Stimulated activated CD8-positive, alpha-beta memory T cell treated with anti-CD3 and anti-CD28 coated beads, Interleukin-12 subunit alpha, Interleukin-12 subunit beta, amount 100 ng/mL, for 24 hours (primary cell): ENCODE data around the gene OR6J1.
"Not testable (repeated sequence)": the region's sequence is repeated elsewhere in the genome, so short reads cannot be mapped to it uniquely, and the experiment has no call there.

Experiments
- DNase-seq: peaks from one replicate; pipeline ENCODE4 v3.0.0-alpha.2; 2020; ENCODE audit errors: extremely low read depth

Gene OR6J1

DNA sequence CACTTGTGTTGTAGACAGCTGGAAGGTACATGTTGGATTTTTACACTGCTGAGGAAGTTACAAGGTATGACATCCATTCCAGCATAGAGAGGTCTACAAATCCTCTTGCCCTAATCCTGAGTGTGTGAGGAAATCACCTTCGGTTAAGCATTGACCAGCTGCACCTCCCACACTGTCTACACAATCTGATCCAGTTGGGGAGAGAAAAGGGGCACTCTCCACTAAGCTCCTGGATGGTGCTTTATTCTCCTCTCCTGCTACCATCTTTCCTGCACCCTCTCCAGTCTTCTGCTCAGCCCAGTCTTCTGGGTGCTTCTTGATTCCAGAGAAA is at the start of gene OR6J1:
Gene OR6J1, minus strand, starts transcription at position 48 of the 331 bp plus-strand sequence. CDS start 9,541 bp downstream, outside the sequence.
- no peak for DNase-seq

DNA sequence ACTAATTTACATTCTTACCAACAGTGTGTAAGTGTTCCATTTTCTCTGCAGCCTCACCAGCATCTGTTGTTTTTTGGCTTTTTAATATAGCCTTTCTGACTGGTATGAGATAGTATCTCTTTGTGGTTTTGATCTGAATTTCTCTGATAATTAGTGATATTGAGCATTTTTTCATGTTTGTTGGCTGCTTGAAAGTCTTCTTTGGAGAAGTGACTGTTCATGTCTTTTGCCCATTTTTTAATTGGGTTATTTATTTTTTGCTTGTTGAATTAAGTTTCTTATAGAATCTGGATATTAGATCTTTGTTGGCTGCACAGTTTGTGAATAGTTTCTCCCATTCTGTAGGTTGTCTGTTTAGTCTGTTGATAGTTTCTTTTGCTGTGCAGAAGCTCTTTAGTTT is 48.0 kb upstream of the OR6J1 start:
- DNase-seq = no peak

DNA sequence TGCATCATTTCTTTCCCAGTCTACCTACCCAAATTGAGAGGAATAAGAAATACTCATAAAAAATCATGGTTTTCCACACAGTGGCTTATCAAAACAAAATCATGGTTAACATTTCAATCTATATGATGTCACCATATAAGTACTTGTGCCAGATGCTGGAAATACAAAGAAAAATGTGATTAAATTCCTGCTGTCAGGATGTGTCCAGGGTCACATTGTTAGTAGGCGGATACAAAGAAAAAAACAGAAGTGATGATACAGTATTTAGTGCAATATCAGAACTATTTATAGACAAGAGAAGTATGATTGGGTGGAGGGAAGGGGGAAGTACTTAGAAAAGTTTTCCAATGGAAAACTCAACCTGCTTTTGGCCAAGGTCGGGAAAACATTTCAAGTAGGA is 47.0 kb upstream of the OR6J1 start:
- DNase-seq = no peak

DNA sequence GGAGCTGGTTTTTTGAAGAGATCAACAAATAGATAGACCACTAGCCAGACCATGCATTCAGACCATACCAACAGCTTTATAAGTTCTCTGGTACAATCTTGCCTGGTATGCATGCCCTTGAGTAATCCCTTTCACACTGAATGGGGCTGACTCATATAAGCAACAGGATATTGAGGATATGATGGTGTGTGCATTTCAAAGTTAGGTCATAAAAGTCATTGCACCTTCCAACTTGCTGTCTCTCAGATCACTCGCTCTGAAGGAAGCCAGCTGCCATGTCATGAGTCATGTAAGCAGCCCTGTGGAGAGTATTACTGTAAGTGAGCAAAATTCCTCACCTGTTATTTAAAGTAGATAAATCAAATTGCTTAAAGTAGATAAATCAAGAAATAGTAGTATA is 45.0 kb upstream of the OR6J1 start:
- no peak for DNase-seq

DNA sequence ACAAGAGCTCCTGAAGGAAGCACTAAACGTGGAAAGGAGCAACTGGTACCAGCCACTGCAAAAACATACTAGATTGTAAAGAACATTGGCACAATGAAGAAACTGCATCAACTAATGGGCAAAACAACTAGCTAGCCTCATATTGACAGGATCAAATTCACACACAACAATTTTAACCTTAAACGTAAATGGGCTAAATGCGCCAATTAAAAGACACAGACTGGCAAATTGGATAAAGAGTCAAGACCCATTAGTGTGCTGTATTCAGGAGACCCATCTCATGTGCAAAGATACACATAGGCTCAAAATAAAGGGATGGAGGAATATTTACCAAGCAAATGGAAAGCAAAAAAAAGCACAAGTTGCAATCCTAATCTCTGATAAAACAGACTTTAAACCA is 43.8 kb upstream of the OR6J1 start:
- DNase-seq = not testable (repeated sequence)

DNA sequence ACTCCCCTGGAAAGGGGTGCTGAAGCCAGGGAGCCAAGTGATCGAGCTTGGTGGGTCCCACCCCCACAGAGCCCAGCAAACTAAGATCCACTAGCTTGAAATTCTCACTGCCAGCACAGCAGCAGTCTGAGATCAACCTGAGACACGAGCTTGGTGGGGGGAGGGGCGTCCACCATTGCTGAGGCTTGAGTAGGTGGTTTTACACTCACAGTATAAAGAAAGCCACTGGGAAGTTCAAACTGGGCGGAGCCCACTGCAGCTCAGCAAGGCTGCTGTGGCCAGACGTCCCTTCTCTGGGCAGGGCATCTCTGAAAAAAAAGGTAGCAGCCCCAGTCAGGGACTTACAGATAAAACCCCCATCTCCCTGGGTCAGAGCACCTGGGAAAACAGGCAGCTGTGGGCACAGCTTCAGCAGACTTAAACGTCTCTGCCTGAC is 42.0 kb upstream of the OR6J1 start:
- not testable (repeated sequence) for DNase-seq

DNA sequence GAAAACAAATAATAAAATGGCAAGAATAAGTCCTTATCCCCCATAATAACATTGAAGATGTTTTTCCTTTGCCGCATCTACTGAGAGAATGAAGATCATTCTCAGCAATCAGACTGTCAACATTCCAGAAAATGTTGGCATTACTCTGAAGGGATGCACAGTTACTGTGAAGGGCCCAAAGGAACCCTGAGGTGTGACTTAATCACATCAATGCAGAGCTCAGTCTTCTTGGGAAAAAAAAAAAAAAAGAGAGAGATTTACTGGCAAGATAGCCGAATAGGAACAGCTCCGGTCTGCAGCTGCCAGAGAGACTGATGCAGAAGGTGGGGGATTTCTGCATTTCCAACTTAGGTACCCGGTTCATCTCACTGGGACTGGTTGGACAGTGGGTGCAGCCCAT is 41.3 kb upstream of the OR6J1 start:
- DNase-seq = no peak

DNA sequence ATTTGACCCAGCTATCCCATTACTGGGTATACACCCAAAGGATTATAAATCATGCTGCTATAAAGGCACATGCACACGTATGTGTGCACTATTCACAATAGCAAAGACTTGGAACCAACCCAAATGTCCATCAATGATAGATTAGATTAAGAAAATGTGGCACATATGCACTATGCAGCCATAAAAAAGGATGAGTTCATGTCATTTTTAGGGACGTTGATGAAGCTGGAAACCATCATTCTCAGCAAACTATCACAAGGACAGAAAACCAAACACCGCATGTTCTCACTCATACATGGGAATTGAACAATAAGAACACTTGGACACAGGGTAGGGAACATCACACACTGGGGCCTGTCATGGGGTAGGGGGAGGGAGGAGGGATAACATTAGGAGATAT is 39.3 kb upstream of the OR6J1 start:
- DNase-seq = not testable (repeated sequence)

DNA sequence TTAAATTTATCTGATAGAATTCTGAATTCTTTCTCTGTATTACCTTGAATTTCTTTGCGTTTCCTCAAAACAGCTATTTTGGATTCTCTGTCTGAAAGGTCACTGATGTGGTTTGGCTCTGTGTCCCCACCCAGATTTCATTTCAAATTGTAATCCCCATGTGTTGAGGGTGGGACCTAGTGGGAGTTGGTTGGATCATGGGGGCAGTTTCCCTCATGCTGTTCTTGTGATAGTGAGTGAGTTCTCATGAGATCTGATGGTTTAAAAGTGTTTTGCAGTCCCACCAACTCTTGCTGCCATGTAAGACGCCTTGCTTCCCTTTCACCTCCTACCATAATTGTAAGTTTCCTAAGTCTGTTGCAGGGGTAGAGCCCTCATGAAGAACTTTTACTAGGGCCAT is 34.1 kb upstream of the OR6J1 start:
- no peak for DNase-seq

DNA sequence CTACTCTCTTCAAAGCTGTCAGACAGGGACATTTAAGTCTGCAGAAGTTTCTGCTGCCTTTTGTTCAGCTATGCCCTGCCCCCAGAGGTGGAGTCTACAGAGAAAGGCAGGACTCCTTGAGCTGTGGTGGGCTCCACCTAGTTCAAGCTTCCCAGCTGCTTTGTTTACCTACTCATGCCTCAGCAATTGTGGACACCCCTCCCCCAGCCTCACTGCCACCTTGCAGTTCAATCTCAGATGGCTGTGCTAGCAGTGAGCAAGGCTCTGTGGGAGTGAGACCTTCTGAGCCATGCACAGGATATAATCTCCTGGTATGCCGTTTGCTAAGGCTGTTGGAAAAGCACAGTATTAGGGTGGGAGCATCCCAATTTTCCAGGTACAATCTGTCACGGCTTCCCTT is 33.4 kb upstream of the OR6J1 start:
- DNase-seq = not testable (repeated sequence)

DNA sequence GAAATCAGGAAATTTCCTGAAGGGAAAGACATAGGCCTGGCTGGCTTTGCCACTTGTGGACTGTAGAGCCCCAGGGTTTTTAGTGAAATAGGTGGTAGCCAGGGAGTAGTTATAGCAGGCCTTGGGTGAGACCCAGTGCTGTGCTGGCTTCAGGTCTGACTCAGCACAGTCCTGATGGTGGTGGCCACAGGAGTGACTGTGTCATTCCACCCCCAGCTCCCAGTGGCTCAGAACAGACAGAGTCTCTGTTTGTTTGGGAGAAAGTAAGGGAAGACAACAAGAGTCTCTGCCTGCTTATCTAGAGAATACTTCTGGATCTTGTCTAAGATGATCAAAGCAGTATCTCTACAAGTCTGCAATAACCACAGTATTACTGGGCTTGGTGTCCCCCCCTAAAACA is 27.5 kb upstream of the OR6J1 start:
- DNase-seq = no peak

DNA sequence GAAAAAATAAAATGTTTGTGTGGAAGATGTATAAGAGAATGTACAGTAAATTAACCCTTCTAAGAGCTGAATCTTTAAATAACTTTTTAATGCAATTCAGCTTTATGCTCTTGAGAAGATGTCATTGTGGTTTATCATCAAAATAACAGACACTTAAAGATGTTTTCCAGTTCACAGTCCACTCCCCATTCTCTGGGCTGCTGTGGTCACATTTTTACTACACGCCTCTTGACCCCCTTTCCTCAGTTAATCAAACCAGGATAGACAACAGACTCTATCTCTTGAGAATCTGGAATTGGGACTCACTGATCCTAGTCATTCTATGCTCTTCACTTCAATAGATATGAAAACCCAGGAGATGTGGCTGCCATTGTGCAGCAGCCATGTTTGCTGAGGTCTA is 24.7 kb upstream of the OR6J1 start:
- DNase-seq = no peak

DNA sequence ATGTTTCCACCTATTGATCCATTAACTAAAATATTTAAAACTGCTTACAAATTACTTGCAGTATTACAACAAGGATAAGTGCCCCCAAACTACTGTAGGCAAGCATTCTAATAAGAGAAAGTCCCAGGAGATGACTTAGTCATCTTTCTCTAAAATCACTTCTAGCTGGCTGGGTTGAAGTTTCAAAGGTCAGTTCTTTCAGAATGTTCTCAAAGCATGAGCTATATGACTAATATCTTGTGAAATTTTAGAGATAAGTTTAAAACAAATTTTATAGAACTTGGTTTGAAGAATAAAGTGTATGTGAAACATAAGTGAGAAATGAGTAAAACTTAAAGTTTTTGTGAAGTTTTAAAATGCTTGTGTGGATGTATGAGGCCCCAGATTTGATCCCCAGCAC is 24.3 kb upstream of the OR6J1 start:
- DNase-seq = no peak

DNA sequence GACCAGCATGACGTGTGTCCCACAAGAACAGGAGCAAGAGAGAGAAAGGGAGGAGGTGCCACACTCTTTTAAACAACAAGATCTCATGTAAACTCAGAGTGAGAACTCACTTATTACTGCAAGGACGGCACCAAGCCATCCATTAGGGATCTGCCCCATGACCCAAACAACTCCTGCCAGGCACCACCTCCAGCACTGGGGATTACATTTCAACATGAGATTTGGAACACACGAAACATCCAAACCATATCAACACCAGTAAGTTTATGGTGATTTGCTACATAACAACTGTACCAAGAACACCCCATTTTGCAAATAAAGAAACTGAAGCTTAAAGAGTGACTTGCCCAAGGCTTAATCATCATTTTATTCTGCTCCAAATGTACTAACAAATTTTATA is 23.7 kb upstream of the OR6J1 start:
- no peak for DNase-seq

DNA sequence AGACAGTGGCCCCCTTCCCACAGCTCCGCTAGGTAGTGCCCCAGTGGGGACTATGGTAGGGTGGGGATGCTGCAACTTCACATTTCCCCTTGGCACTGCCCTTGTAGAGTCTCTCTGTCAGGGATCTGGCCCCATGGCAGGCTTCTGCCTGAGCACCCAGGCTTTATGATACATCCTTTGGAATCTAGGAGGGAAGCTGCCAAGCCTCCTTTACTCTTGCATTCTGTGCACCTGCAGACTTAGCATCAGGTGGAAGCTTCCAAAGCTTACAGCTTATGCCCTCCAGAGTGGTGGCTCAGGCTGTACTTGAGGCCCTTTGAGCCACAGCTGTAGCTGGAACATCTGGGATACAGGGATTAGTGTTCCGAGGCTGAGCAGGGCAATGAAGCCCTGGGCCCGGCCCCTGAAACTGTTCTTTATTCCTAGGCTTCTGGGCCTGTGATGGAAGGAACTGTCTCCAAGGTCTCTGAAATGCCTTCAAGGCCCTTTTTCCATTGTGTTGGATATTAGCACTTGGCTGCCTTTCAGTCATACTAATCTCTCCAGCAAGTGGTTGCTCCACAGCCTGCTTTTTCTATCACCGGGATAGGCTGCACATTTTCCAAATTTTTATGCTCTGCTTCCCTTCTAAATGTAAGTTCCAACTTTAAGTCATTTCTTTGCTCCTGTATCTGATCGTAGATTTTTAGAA is 22.2 kb upstream of the OR6J1 start:
- DNase-seq = no peak

DNA sequence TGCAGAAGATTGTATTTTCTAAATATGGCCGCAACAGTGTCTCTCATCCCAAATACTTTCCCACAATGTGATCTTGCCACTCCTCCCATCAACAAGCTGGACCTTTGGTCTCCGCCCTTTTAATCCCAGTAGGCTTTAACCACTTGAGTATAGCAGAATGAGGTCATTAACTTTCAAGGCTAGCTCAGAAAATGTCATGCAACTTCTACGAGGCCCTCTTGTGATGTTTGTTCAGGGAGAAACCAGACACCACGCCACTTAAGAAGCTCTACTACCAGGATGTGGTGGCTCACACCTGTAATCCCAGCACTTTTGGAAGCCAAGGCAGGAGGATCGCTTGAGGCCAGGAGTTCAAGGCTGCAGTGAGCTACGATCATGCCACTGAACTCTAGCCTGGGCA is 20.1 kb upstream of the OR6J1 start:
- no peak for DNase-seq

DNA sequence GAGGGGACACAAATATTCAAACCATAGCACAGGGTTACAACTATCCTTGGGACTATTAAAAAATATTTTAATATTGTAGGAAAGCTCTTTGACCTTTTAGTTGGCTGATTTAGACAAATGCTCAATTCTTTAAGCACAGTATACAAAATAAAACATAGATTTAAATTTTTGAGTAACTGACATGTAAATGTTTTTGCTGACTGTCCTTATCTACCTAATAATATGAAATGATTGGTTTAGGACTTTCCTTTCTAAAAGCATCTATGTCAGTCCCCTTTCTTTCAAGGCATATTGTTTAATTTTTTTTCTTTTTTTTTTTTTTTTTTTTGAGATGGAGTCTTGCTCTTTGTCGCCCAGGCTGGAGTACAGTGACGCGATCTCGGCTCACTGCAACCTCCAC is 16.5 kb upstream of the OR6J1 start:
- DNase-seq = no peak

DNA sequence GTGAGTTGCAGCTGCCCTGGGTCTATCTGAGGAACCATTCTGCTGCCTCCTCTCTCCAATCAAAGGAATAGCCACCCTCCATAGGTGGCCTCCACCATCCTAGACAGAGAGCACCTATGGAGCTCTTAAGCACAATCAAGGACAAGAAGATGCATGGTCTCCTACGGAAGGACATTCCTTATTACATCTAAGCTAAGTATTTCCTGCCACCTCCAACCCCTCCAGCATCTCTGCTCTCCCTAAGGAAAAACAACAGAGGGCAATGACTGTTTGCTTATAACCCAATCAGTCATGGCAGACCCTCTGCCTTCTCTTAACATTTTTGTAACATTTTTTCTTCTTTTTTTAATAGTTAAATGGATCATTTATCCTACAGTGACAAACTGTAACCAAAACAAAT is 14.8 kb upstream of the OR6J1 start:
- no peak for DNase-seq

DNA sequence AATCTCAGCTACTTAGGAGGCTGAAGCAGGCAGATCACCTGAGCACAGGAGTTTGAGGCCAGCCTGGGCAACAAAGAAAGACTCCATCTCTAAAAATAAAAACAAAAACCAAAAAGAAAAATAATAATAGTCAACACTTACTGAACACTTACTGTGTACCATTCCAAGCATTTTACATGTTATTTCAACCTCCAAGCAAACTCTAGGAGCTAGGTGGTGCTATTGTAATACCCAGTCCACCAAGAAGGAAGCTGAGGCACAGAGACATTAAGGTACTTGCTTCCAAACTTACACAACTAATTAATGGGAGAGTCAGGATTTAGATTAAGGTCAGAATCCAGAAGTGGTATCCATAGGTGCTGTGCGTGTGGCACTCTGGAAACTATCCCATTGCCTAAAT is 13.7 kb upstream of the OR6J1 start:
- DNase-seq = no peak

DNA sequence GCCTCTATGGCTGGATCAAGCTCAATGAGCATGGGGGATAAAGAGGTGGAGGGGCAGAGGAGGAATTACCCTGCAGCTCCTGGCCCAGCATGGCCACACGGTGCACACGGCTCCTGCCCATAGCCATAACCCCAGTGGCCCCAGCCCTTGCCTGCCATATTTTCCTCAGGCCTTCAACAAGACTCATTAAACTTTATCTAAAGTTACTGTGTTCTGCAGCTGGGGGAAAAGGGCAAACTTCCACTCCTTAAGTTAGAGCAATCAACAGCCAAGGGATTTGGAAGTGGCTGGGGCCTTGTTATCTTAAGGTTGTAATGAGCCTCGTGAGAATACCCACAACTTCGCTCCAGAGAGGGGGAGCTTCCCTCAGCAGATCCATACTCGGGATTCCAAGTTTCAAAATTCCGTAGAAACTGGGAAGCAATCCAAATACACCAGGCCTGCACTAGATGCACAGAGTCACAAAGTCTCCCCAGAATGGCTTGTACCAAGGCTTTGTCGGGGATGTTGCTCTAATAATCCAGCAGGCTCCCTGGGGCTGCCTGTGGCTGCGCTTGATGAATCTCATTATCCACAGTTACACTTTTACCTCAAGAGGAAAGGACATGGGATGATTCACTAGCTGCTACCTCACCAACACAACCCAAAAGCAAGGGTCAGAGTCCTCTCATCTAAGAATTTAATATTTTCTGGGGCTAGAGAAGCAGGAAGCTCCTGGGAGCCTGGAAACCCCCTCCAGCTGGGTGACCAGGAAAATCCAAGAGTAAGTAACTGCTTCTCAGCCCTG is 13.0 kb upstream of the OR6J1 start:
- no peak for DNase-seq

DNA sequence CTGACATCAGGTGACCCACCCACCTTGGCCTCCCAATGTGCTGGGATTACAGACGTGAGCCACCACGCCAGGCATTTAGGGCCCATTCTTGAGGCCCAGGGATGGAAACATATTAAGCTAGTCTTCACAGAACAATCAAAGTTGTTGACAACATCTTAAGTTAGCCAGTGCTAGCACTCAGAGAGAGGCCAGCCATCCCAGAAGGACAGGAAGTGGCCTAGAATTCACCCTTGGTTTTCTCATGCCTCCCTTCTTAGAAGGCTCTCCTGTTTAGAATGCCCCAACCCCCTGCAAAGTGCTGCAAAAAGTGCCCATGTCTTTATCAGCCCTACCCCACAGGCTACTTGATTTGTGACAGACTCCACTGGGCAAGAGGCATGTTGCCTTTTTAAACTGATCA is 12.1 kb upstream of the OR6J1 start:
- DNase-seq = no peak

DNA sequence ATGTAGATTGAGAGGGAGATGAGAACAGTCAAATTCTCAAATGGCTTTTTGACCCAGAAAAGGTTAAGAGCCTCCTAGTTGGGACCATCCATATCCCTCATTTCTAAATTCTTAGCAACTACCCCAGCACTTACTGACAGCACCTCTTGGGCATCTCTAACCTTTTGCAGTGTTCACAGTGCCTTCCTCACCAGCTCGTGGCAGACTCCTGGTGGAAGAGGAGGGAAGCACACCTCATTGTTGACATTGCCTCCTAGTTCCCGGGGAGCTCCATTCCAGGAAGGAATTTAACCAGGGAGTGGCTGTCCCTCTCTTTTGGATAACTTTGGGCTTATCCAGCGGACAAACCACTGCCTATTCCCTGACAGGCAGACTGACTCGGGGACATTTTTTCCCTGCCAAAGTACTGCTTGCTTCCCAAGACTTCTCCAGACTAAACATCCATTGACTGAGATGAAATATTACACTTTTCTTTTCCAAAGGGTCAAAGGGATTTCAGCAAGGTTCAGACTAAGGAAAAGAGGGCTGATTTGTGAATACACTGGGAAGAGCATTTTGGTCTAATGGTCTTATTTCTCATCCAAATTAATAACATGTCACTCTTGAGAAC is 9.0 kb upstream of the OR6J1 start:
- no peak for DNase-seq

DNA sequence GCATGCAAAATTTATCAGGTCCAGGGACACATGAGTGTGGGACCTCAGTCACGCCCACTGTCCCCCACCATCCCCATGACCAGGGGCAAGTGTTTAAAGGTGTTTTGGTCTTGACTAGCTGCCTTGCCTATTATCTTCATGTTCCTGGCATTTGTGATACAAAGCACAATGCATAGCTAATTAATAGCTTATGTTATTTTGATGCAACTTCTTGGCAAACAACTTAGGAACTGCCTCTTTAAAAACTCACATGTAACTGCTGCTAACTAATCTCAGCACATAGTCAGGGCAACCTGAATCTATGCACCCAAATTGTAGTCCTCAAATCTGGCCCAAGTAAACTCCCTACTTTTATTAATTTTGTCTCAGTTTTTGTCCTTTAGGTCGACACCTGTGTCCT is 7.4 kb upstream of the OR6J1 start:
- no peak for DNase-seq
